Measurements from ENCODE around the gene BLID.

DNA sequence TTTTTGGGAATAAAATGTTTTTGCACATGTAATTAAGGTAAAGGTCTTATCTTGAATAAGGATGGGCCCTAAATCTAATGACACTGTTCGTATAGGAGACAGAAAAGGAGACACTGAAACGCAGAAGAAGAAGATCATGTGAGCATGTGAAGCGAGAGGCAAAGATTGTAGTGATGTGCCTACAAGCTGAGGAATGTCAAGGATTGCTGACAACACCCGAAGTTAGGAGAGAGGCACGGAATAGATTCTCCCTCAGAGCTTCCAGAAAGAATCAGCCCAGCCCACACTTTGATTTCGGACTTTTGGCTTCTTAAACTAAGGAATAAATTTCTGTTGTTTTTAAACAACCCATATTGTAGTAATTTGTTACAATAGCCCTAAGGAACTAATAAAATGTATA is 4.1 kb upstream of the BLID start:
- TF ChIP-seq, protein P1, sequence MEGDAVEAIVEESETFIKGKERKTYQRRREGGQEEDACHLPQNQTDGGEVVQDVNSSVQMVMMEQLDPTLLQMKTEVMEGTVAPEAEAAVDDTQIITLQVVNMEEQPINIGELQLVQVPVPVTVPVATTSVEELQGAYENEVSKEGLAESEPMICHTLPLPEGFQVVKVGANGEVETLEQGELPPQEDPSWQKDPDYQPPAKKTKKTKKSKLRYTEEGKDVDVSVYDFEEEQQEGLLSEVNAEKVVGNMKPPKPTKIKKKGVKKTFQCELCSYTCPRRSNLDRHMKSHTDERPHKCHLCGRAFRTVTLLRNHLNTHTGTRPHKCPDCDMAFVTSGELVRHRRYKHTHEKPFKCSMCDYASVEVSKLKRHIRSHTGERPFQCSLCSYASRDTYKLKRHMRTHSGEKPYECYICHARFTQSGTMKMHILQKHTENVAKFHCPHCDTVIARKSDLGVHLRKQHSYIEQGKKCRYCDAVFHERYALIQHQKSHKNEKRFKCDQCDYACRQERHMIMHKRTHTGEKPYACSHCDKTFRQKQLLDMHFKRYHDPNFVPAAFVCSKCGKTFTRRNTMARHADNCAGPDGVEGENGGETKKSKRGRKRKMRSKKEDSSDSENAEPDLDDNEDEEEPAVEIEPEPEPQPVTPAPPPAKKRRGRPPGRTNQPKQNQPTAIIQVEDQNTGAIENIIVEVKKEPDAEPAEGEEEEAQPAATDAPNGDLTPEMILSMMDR (IDR thresholded peaks at IDR 0.05; ENCODE audit: control extremely low read depth in 1 of 3, insufficient read depth in 1 of 3, low read depth in 1 of 3, low read length in 3 of 3), result no peak
- TF ChIP-seq TAF7 (optimal IDR thresholded peaks at IDR 0.05; ENCODE audit: borderline replicate concordance, low read depth, low read length), result no peak
- no peak for TF ChIP-seq TAF1 (IDR thresholded peaks at IDR 0.05; ENCODE audit: low read depth, low read length)
- no peak for TF ChIP-seq BACH1 (IDR thresholded peaks at IDR 0.05; ENCODE audit: low read length)
